HepG2 (cell line): ENCODE measurements around the gene HCFC1R1. TPM values are rescaled to one million over a fixed set of nuclear protein-coding genes. Genes with fewer than 3 reads are reported as not detected.

Source experiments
- AGO1 ChIP-seq: fragments of 200-400 bp; formaldehyde crosslinking; IDR thresholded peaks from 2 replicates; pipeline ENCODE4 v1.6.1; 2017; ENCODE audit warnings: mild to moderate bottlenecking, low read depth, low read length, moderate library complexity; ENCODE audit not compliant: poor library complexity, severe bottlenecking
- ATF7-NPFF ChIP-seq: sonication (generic); formaldehyde crosslinking; IDR thresholded peaks from 2 replicates; pipeline ENCODE4 v1.8.1; 2023; ENCODE audit warnings: mild to moderate bottlenecking, low read depth, missing genetic modification reagents, moderate library complexity
- ELF3 ChIP-seq: IDR thresholded peaks from 2 replicates; pipeline ENCODE4 v1.6.1; 2016; ENCODE audit warnings: missing genetic modification reagents, missing compliant biosample characterization
- FOXP1 ChIP-seq, 2 experiments: fragments of 450-650 bp in 1 of 2; IDR thresholded peaks; 2 replicates each; pipeline ENCODE4 v1.6.1; 2017 to 2018; ENCODE audit warnings: antibody characterized with exemption in 1 of 2
- GABPA ChIP-seq, 2 experiments: IDR thresholded peaks; 2 replicates each; pipeline ENCODE4 v1.6.1; 2011 to 2016; ENCODE audit warnings: low read depth in 2 of 2, low read length in 1 of 2, missing biosample characterization in 1 of 2, missing genetic modification characterization in 1 of 2
- GATA4 ChIP-seq: sonication (generic); IDR thresholded peaks from 2 replicates; pipeline ENCODE4 v1.6.1; 2016; ENCODE audit warnings: antibody characterized with exemption, low read depth, borderline replicate concordance
- GZF1 ChIP-seq: sonication (generic); formaldehyde crosslinking; IDR thresholded peaks from 2 replicates; pipeline ENCODE4 v1.5.1; 2020; ENCODE audit warnings: mild to moderate bottlenecking, missing genetic modification reagents
- HOXA5 ChIP-seq: sonication (generic); formaldehyde crosslinking; IDR thresholded peaks from 2 replicates; pipeline ENCODE4 v1.4.0; 2020; ENCODE audit warnings: missing genetic modification reagents
- IKZF4 ChIP-seq: sonication (generic); formaldehyde crosslinking; IDR thresholded peaks from 2 replicates; pipeline ENCODE4 v1.5.1; 2020; ENCODE audit warnings: borderline replicate concordance, mild to moderate bottlenecking, low read depth, missing genetic modification reagents; ENCODE audit errors: not compliant biosample characterization
- LBX2 ChIP-seq: sonication (generic); formaldehyde crosslinking; IDR thresholded peaks from 2 replicates; pipeline ENCODE4 v1.5.0; 2020; ENCODE audit warnings: missing genetic modification reagents, mild to moderate bottlenecking, borderline replicate concordance
- MTA1 ChIP-seq: sonication (generic); formaldehyde crosslinking; IDR thresholded peaks from 2 replicates; pipeline ENCODE4 v1.4.0; 2020; ENCODE audit warnings: missing genetic modification reagents, mild to moderate bottlenecking, borderline replicate concordance
- MXD3 ChIP-seq: IDR thresholded peaks from 2 replicates; pipeline ENCODE4 v1.6.1; 2016; ENCODE audit warnings: mild to moderate bottlenecking, missing biosample characterization, missing genetic modification reagents
- PRPF4 ChIP-seq: fragments of 200-400 bp; formaldehyde crosslinking; IDR thresholded peaks from 2 replicates; pipeline ENCODE4 v1.6.1; 2016; ENCODE audit warnings: low read length, low read depth; ENCODE audit not compliant: poor library complexity, severe bottlenecking
- RFX3 ChIP-seq: IDR thresholded peaks from 2 replicates; pipeline ENCODE4 v1.6.1; 2016; ENCODE audit warnings: missing biosample characterization, missing genetic modification reagents
- SIN3A ChIP-seq: IDR thresholded peaks from 2 replicates; pipeline ENCODE4 v1.6.1; 2011; ENCODE audit warnings: low read depth, mild to moderate bottlenecking, control low read depth, low read length, borderline replicate concordance
- SMAD1 ChIP-seq: sonication (generic); formaldehyde crosslinking; IDR thresholded peaks from 2 replicates; pipeline ENCODE4 v1.4.0; 2020; ENCODE audit warnings: missing genetic modification reagents, low read depth, mild to moderate bottlenecking, borderline replicate concordance
- ZBTB38 ChIP-seq: sonication (generic); formaldehyde crosslinking; IDR thresholded peaks from 2 replicates; pipeline ENCODE4 v1.5.1; 2020; ENCODE audit warnings: mild to moderate bottlenecking, missing genetic modification reagents
- ZMAT5 ChIP-seq: sonication (generic); formaldehyde crosslinking; IDR thresholded peaks from 2 replicates; pipeline ENCODE4 v1.5.0; 2020; ENCODE audit warnings: mild to moderate bottlenecking, low read depth, missing genetic modification reagents, borderline replicate concordance
- ZNF142 ChIP-seq: sonication (generic); formaldehyde crosslinking; IDR thresholded peaks from 2 replicates; pipeline ENCODE4 v1.4.0; 2020; ENCODE audit warnings: missing genetic modification reagents
- ZNF570 ChIP-seq: sonication (generic); formaldehyde crosslinking; IDR thresholded peaks from 2 replicates; pipeline ENCODE4 v1.4.0; 2020; ENCODE audit warnings: mild to moderate bottlenecking, missing genetic modification reagents, borderline replicate concordance
- ZNF576 ChIP-seq: sonication (generic); formaldehyde crosslinking; IDR thresholded peaks from 2 replicates; pipeline ENCODE4 v1.4.0; 2020; ENCODE audit warnings: mild to moderate bottlenecking, missing genetic modification reagents
- ZNF773 ChIP-seq: sonication (generic); formaldehyde crosslinking; IDR thresholded peaks from 2 replicates; pipeline ENCODE4 v1.4.0; 2020; ENCODE audit warnings: missing genetic modification reagents, borderline replicate concordance
- polyA plus RNA-seq, 8 experiments: library from polyadenylated mRNA; depleted of rRNA in 3 of 8; stranded (reverse) in 7 of 8; unstranded in 1 of 8; fragments of >200 nt; fragmentation: Illumina TruSeq in 4 of 8; extraction: Trizol in 4 of 8; gene quantifications; 2 replicates each; pipeline versions ENCODE4 v1.2.1 to v1.2.3, GENCODE V29; 2011 to 2016; ENCODE audit warnings: low read depth in 4 of 8, missing spikeins in 1 of 8, mixed read lengths in 1 of 8; ENCODE audit not compliant: insufficient read depth in 1 of 8
- total RNA-seq, 5 experiments: library from RNA; depleted of rRNA; stranded (reverse); fragments of >200 nt; fragmentation: Illumina TruSeq; extraction: Trizol; gene quantifications; 2 replicates each; pipeline ENCODE4 v1.2.3, GENCODE V29; 2016; ENCODE audit warnings: low read depth in 1 of 5

Gene HCFC1R1
- total and polyA plus RNA-seq, 2 of the 13 experiments (the other 11 are each of a cell fraction or from before 2014, with no cell fraction given) = 13.8 to 16.1 TPM

GRCh38 chr16:3007957-3008689, 15.6 kb downstream of the HCFC1R1 start (continued):
- TF ChIP-seq PRPF4 = peak; percentile 96
- no peak for TF ChIP-seq HOXA5 (CRISPR knock-in tag)
- no peak for TF ChIP-seq MXD3
- no peak for TF ChIP-seq GABPA (IDR thresholded peaks at IDR 0.05; ENCODE audit: low read depth, low read length)
- peak; percentile 47; the same call in 1 of the 2 replicates for TF ChIP-seq GABPA (CRISPR knock-in tag; IDR thresholded peaks at IDR 0.05; ENCODE audit: low read depth)
- TF ChIP-seq ZNF570 = no peak
- TF ChIP-seq ZMAT5 (CRISPR knock-in tag) = no peak
- TF ChIP-seq SIN3A = 0 out of 2 replicates have a peak, but pooled peaks have one; percentile 30
- no peak for TF ChIP-seq ZNF773 (CRISPR knock-in tag)
- TF ChIP-seq ZNF142 (CRISPR knock-in tag) = no peak
- no peak for TF ChIP-seq GATA4
- no peak for TF ChIP-seq ZNF576
- no peak for TF ChIP-seq GZF1 (CRISPR knock-in tag)
- TF ChIP-seq LBX2 = no peak
- TF ChIP-seq FOXP1 (IDR thresholded peaks at IDR 0.05) = no peak
- no peak for TF ChIP-seq FOXP1 (CRISPR knock-in tag; IDR thresholded peaks at IDR 0.05)
- no peak for TF ChIP-seq SMAD1
- TF ChIP-seq IKZF4 (CRISPR knock-in tag) = no peak
- TF ChIP-seq MTA1 (CRISPR knock-in tag) = no peak
- no peak for TF ChIP-seq ATF7-NPFF
- 0 out of 2 replicates have a peak, but pooled peaks have one; percentile 17 for TF ChIP-seq ZBTB38
- TF ChIP-seq AGO1 = no peak
- TF ChIP-seq ELF3 = no peak
- no peak for TF ChIP-seq RFX3
